Mucosa of stomach (tissue), 1 donor: ENCODE results near the gene TMEM79.

Experiments used
- H3K27me3 ChIP-seq: one replicate; pipeline ENCODE4 v1.7.0; 2013; ENCODE audit warnings: mild to moderate bottlenecking, low read length; ENCODE audit not compliant: control insufficient read depth, insufficient read depth
- H3K36me3 ChIP-seq: one replicate; pipeline ENCODE4 v1.7.0; 2013; ENCODE audit warnings: low read length; ENCODE audit not compliant: control insufficient read depth, insufficient read depth
- H3K4me1 ChIP-seq: one replicate; pipeline ENCODE4 v1.7.0; 2013; ENCODE audit warnings: mild to moderate bottlenecking, low read length; ENCODE audit not compliant: control insufficient read depth, insufficient read depth
- H3K4me3 ChIP-seq: one replicate; pipeline ENCODE4 v1.7.0; 2013; ENCODE audit warnings: low read length
- H3K9ac ChIP-seq: one replicate; pipeline ENCODE4 v1.7.0; 2013; ENCODE audit warnings: mild to moderate bottlenecking, low read length, moderate library complexity
- H3K9me3 ChIP-seq: one replicate; pipeline ENCODE4 v1.7.0; 2013; ENCODE audit warnings: mild to moderate bottlenecking, low read length, moderate library complexity; ENCODE audit not compliant: control insufficient read depth
- donor health status: Pancreatic carcinoma.

The TMEM79 gene

GRCh38 chr1:156268336-156268735 is 15.8 kb upstream of the TMEM79 start:
- no peak overlapping the region for H3K4me3 ChIP-seq
- peaks cover 29% of the 10 kb centered on the region for H3K36me3 ChIP-seq
- H3K9ac ChIP-seq = no peak overlapping the region
- H3K27me3 ChIP-seq = no peaks in the 10 kb centered on the region
- H3K9me3 ChIP-seq = no peaks in the 10 kb centered on the region
- H3K4me1 ChIP-seq = no peaks in the 10 kb centered on the region

GRCh38 chr1:156270314-156270713 is 13.8 kb upstream of the TMEM79 start:
- Histone ChIP-seq H3K9me3 (no peaks in the 10 kb centered on the region), H3K36me3 (peaks cover 29% of the 10 kb centered on the region), H3K9ac (no peak overlapping the region), H3K27me3 (no peaks in the 10 kb centered on the region), H3K4me3 (no peak overlapping the region), H3K4me1 (no peaks in the 10 kb centered on the region)

GRCh38 chr1:156276532-156276931 is 7.6 kb upstream of the TMEM79 start:
- no peak overlapping the region for H3K4me3 ChIP-seq

GRCh38 chr1:156276966-156277381 is 7.2 kb upstream of the TMEM79 start:
- H3K4me1 ChIP-seq = peaks cover 11% of the 10 kb centered on the region
- no peak overlapping the region for H3K9ac ChIP-seq
- no peaks in the 10 kb centered on the region for H3K27me3 ChIP-seq
- H3K9me3 ChIP-seq = no peaks in the 10 kb centered on the region
- peaks cover 18% of the 10 kb centered on the region for H3K36me3 ChIP-seq
- no peak overlapping the region for H3K4me3 ChIP-seq

More at GRCh38 chr1:156276532-156276931, 7.6 kb upstream of the TMEM79 start:
- peaks cover 10% of the 10 kb centered on the region for H3K4me1 ChIP-seq
- no peak overlapping the region for H3K9ac ChIP-seq
- H3K36me3 ChIP-seq = peaks cover 18% of the 10 kb centered on the region
- no peaks in the 10 kb centered on the region for H3K27me3 ChIP-seq
- no peaks in the 10 kb centered on the region for H3K9me3 ChIP-seq

- Histone ChIP-seq H3K9me3 (no peaks in the 10 kb centered on the region), H3K9ac (no peak overlapping the region), H3K27me3 (no peaks in the 10 kb centered on the region), H3K36me3 (peaks cover 9% of the 10 kb centered on the region), H3K4me1 (peaks cover 26% of the 10 kb centered on the region), H3K4me3 (no peak overlapping the region)
These were observed 4.3 kb upstream of the TMEM79 start for GRCh38 chr1:156279837-156280236.

- H3K9me3 ChIP-seq = no peaks in the 10 kb centered on the region
- H3K9ac ChIP-seq = peak overlapping the region; percentile 90
- peaks cover 26% of the 10 kb centered on the region for H3K4me1 ChIP-seq
- peak overlapping the region; percentile 66 for H3K4me3 ChIP-seq
- peaks cover 9% of the 10 kb centered on the region for H3K36me3 ChIP-seq
- H3K27me3 ChIP-seq = no peaks in the 10 kb centered on the region
These were observed 2.8 kb upstream of the TMEM79 start for GRCh38 chr1:156281281-156281680.

GRCh38 chr1:156281693-156282478 is 2.2 kb upstream of the TMEM79 start:
- Histone ChIP-seq H3K9ac (peak overlapping the region; percentile 90), H3K36me3 (peaks cover 6% of the 10 kb centered on the region), H3K4me3 (peak overlapping the region; percentile 66), H3K9me3 (no peaks in the 10 kb centered on the region), H3K27me3 (no peaks in the 10 kb centered on the region), H3K4me1 (peaks cover 26% of the 10 kb centered on the region)

- H3K27me3 ChIP-seq = no peaks in the 10 kb centered on the region
- peak within 1 kb of the TSS; percentile 66 for H3K4me3 ChIP-seq
- peaks cover 26% of the 10 kb centered on the region for H3K4me1 ChIP-seq
- peaks cover 4% of the 10 kb centered on the region for H3K36me3 ChIP-seq
- peak within 1 kb of the TSS; percentile 90 for H3K9ac ChIP-seq
- H3K9me3 ChIP-seq = no peaks in the 10 kb centered on the region
These were observed 1.5 kb upstream of the TMEM79 start, which contains the start of gene SMG5 for GRCh38 chr1:156282479-156283222. Gene SMG5 (minus strand): TSS chr1:156282825. CDS start chr1:156282680, 145 bp downstream.

GRCh38 chr1:156283521-156283920 is 604 bp upstream of the TMEM79 start:
- no peaks in the 10 kb centered on the region for H3K27me3 ChIP-seq
- peak overlapping the region; percentile 90 for H3K9ac ChIP-seq
- no peaks in the 10 kb centered on the region for H3K36me3 ChIP-seq
- peaks cover 26% of the 10 kb centered on the region for H3K4me1 ChIP-seq
- H3K9me3 ChIP-seq = no peaks in the 10 kb centered on the region
- H3K4me3 ChIP-seq = peak overlapping the region; percentile 66

GRCh38 chr1:156284757-156285156 is 632 bp downstream of the TMEM79 start:
- H3K36me3 ChIP-seq = no peaks in the 10 kb centered on the region
- no peak overlapping the region for H3K4me3 ChIP-seq
- H3K4me1 ChIP-seq = peaks cover 26% of the 10 kb centered on the region

GRCh38 chr1:156285437-156285836 is 1.3 kb downstream of the TMEM79 start:
- Histone ChIP-seq H3K36me3 (no peaks in the 10 kb centered on the region), H3K4me1 (peaks cover 22% of the 10 kb centered on the region), H3K9ac (no peak overlapping the region), H3K9me3 (no peaks in the 10 kb centered on the region), H3K27me3 (no peaks in the 10 kb centered on the region), H3K4me3 (no peak overlapping the region)

More at GRCh38 chr1:156284757-156285156, 632 bp downstream of the TMEM79 start:
- no peaks in the 10 kb centered on the region for H3K27me3 ChIP-seq
- H3K9me3 ChIP-seq = no peaks in the 10 kb centered on the region
- peak overlapping the region; percentile 50 for H3K9ac ChIP-seq

GRCh38 chr1:156286061-156286460 is 1.9 kb downstream of the TMEM79 start:
- no peak overlapping the region for H3K9ac ChIP-seq
- H3K36me3 ChIP-seq = no peaks in the 10 kb centered on the region
- H3K4me3 ChIP-seq = no peak overlapping the region
- H3K9me3 ChIP-seq = no peaks in the 10 kb centered on the region
- H3K4me1 ChIP-seq = peaks cover 21% of the 10 kb centered on the region
- no peaks in the 10 kb centered on the region for H3K27me3 ChIP-seq
